C4-2B (cell line): ENCODE results near the gene EPB41L2.

Experiments
- H3K27ac ChIP-seq: fragments of 450-650 bp; 2 replicates; pipeline ENCODE4 v1.5.1; 2017
- ZFX ChIP-seq: fragments of 450-650 bp; IDR thresholded peaks from 2 replicates; pipeline ENCODE4 v1.6.1; 2017
- TF ChIP-seq, protein P1 (sequence below): fragments of 450-650 bp; conservative IDR thresholded peaks from 2 replicates; pipeline ENCODE4 v1.5.1; 2017; ENCODE audit warnings: mild to moderate bottlenecking

The EPB41L2 gene

DNA sequence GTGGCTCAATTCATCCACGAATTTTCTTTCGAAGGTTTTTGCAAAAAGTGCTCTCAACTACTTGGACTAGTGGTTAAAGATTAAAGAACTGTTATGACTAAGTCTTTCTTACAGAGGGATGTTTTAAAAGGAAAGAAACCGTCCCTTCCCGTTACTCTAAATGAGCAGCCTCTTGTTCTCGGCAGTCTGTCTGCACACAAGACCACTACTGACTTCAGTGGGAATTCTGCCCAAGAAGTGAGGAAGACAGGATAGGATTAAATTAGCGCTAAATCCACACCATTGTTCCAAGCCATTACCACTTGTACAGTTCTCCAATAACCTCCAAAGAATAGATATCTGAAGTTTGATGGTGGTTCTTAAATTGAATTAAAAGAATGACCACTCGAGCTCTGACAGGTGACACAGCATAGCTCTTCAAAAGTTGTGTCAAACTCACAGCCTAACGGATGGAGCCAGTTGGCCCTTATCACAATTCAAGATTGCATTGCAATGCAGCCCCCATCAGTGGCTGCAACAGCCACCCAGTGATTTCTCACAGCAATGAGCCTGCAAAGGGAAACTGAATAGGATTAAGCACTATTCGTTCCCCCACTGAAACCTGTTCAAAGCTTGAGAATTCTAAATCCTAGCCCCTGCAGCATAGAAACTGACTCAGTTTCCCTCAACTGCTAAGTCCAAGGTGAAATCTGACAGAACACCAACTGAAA lies 1.8 kb downstream of the EPB41L2 start:
- H3K27ac ChIP-seq: no peak overlapping the region
- no peak for TF ChIP-seq ZFX
- TF ChIP-seq, protein P1, sequence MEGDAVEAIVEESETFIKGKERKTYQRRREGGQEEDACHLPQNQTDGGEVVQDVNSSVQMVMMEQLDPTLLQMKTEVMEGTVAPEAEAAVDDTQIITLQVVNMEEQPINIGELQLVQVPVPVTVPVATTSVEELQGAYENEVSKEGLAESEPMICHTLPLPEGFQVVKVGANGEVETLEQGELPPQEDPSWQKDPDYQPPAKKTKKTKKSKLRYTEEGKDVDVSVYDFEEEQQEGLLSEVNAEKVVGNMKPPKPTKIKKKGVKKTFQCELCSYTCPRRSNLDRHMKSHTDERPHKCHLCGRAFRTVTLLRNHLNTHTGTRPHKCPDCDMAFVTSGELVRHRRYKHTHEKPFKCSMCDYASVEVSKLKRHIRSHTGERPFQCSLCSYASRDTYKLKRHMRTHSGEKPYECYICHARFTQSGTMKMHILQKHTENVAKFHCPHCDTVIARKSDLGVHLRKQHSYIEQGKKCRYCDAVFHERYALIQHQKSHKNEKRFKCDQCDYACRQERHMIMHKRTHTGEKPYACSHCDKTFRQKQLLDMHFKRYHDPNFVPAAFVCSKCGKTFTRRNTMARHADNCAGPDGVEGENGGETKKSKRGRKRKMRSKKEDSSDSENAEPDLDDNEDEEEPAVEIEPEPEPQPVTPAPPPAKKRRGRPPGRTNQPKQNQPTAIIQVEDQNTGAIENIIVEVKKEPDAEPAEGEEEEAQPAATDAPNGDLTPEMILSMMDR: no peak

DNA sequence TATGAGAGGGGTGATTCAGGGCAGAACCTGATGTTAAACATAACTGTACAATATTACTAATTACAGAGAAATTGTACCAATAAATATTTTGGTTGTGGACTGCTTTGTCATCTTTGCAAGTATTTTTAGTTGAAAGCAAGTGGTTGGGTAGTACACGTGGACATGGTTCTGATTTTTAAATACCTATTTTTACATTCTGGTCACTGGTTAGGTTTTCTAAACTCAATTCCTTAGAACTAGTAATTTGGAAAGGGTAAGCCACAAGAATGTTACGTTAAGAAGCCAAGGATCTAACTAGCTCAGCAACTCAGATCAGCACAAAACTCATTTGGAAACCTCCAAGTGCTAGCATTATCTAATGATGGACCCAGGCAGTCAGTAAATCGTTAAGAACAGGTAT lies 2.7 kb downstream of the EPB41L2 start:
- no peak overlapping the region for H3K27ac ChIP-seq
- TF ChIP-seq ZFX: no peak
- TF ChIP-seq, protein P1: no peak

DNA sequence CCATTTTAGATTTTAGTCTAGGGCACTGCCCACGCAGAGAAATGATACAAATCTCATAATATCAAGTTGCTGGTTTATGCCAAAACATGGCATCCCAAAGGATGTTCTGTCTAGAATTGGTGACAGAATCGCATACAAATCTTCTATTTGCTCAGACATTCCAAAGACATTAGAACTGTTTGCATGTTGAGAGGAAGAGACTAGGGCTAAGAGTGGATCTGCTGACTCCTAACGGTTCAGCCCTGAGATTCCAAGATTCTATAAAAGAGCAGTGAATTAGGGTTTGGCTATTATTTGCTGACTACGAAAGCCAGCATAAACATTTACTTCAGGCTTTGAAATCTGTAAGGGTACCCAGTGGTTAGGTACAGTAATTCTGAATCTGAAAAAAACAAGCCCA lies 3.6 kb downstream of the EPB41L2 start:
- H3K27ac ChIP-seq: no peak overlapping the region
- TF ChIP-seq ZFX: no peak
- TF ChIP-seq, protein P1: no peak

DNA sequence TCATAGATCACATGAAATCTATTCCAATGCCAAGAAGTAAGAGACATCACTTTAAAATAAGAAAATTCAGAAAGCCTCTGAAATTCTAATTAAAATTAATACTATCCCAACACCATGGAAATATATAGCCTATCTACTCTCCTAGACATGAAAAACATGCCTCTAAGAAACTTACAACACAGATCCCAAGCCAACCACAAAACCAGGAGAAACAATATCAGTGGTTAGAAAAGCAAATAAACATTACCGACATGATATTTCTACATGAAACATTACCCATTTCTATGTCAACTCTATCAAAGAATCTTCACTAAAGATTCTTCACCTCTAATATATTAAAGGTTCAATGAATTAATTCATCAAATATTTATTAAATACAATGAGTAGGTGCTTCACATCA lies 4.8 kb downstream of the EPB41L2 start:
- TF ChIP-seq, protein P1: no peak
- no peak for TF ChIP-seq ZFX
- H3K27ac ChIP-seq: no peak overlapping the region

DNA sequence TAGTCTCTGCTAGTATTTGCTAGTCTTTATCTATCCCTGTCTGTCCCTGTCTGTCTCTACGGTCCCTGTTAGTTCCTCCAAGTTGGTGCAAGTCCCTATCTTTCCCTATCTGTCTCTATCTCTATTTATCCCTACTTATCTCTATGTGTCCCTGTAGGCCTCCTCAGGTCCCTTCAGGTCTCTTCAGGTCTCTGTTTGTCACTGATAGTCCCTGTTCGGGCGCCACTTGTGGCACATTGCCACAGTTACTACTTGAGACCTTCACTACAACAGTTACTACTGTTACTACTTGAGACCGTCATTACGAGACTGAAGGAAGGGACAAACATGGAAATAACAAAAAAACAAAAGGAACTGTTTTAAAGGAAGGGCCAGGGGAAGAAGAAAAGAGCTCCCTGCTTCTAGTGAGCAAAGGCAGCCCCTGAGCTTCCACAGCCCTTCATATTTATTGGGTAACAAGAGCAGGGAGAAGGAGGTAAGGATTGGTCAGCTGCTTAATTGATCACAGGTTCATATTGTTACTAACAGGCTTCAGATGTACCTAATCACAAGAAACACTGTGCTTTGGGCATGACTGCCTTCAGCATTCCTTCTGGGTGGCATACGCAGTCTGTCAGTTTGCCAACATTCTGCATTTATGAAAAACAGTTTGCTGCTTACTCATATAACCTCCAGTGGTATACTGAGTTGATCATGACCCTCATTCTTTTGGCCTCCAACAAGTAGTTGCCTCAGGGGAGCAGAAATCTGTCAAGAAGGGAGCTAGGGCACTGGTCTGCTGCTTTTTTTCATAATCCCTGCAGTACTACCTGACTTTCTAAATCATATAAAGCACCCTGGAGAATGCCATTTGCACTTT lies 8.4 kb downstream of the EPB41L2 start:
- no peak overlapping the region for H3K27ac ChIP-seq

DNA sequence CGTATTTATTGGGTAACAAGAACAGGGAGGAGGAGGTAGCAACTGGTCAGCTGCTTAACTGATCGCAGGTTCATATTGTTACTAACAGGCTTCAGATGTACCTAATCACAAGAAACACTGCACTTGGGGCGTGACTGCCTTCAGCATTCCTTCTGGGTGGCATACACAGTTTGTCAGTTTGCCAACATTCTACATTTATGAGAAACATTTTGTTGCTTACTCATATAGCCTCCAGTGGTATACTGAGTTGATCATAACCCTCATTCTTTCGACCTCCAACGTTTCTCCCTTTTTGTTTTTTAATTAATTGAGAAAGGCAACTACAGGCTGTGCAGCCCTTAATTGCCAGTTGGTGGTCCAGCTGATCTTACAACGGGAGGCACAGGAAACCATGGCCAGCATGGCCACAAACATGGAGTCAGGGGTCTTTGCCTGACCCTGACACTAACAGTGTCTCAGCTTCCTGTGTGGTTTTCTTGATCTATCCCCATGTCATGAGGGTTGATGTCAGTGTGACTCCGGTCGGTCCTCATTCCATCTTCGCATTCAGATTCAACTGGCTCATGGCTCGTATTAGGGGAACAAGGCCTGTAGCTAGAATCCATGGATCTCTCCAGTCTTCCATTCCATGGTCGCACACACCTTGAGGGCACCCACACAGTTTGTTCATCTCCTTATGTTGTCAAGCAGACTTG lies 9.4 kb downstream of the EPB41L2 start:
- no peak overlapping the region for H3K27ac ChIP-seq

More for the DNA sequence above, 8.4 kb downstream of the EPB41L2 start:
- TF ChIP-seq, protein P1: no peak
- TF ChIP-seq ZFX: no peak

More for the DNA sequence above, 9.4 kb downstream of the EPB41L2 start:
- no peak for TF ChIP-seq ZFX
- TF ChIP-seq, protein P1: no peak
